Right lung (tissue), 5 donors: Measurements from ENCODE around the gene TXNDC8. TPM values are rescaled to one million over a fixed set of nuclear protein-coding genes. Genes with fewer than 3 reads are reported as not detected.

Experiments
- polyA plus RNA-seq, 5 donors: library from polyadenylated mRNA; unstranded; fragments of 120-200 nt; gene quantifications; one replicate each; pipeline versions ENCODE4 v1.2.1 to v1.2.3, GENCODE V29; 2013; ENCODE audit warnings: inconsistent platforms in 1 of 5, low replicate concordance in 1 of 5; ENCODE audit not compliant: insufficient read length in 5 of 5, insufficient read depth in 1 of 5

The TXNDC8 gene
- polyA plus RNA-seq, 5 donors: not detected

Other genes with a start within 250 kb of the TXNDC8 start
- gene C9orf152, start 129.7 kb downstream of the TXNDC8 start, polyA plus RNA-seq: 10 to 100 TPM in 2 of 5 donors, 1 to 10 TPM in 3; 6.9 to 13.6 (median 9.5) TPM
- 100 to 1,000 TPM; 140 to 182 (median 164) TPM for gene TXN, start 81.4 kb downstream of the TXNDC8 start, polyA plus RNA-seq
- 10 to 100 TPM; 15.8 to 31.9 (median 27.7) TPM for gene SVEP1, start 241.9 kb upstream of the TXNDC8 start, polyA plus RNA-seq